GM21423 (cell line): ENCODE measurements around the gene KCNAB1.
"Not testable (repeated sequence)": the region's sequence is repeated elsewhere in the genome, so short reads cannot be mapped to it uniquely, and the experiment has no call there.

Source experiments
- ATAC-seq: cut with Tn5 transposase; IDR thresholded peaks from one replicate; pipeline ENCODE4 v1.9.1; 2021; ENCODE audit warnings: mild to moderate bottlenecking, moderate library complexity; ENCODE audit not compliant: unreplicated experiment

Gene KCNAB1

GRCh38 chr3:156120528-156121251, at the start of gene KCNAB1:
Gene KCNAB1, plus strand, starts transcription at chr3:156120578.
- ATAC-seq, result no peak

GRCh38 chr3:156071031-156071430, 49.3 kb upstream of the KCNAB1 start:
- ATAC-seq, result no peak

GRCh38 chr3:156072950-156073657, 47.3 kb upstream of the KCNAB1 start:
- not testable (repeated sequence) for ATAC-seq

- no peak for ATAC-seq
Observed at GRCh38 chr3:156090126-156090525, 30.3 kb upstream of the KCNAB1 start.

GRCh38 chr3:156093964-156094363, 26.4 kb upstream of the KCNAB1 start:
- ATAC-seq, result no peak

- ATAC-seq, result no peak
Observed at GRCh38 chr3:156094391-156094790, 26.0 kb upstream of the KCNAB1 start.

GRCh38 chr3:156095652-156096051, 24.7 kb upstream of the KCNAB1 start:
- not testable (repeated sequence) for ATAC-seq

GRCh38 chr3:156098437-156099035, 21.8 kb upstream of the KCNAB1 start:
- ATAC-seq, result peak; percentile 73

GRCh38 chr3:156099348-156099747, 21.0 kb upstream of the KCNAB1 start:
- not testable (repeated sequence) for ATAC-seq

- not testable (repeated sequence) for ATAC-seq
Observed at GRCh38 chr3:156099984-156100383, 20.4 kb upstream of the KCNAB1 start.

GRCh38 chr3:156102267-156102931, 18.0 kb upstream of the KCNAB1 start:
- ATAC-seq, result no peak

- ATAC-seq, result no peak
Observed at GRCh38 chr3:156106721-156107373, 13.5 kb upstream of the KCNAB1 start.

GRCh38 chr3:156107504-156107903, 12.9 kb upstream of the KCNAB1 start:
- no peak for ATAC-seq

GRCh38 chr3:156108616-156109015, 11.8 kb upstream of the KCNAB1 start:
- ATAC-seq, result no peak

- ATAC-seq, result no peak
Observed at GRCh38 chr3:156109989-156110388, 10.4 kb upstream of the KCNAB1 start.

- no peak for ATAC-seq
Observed at GRCh38 chr3:156126467-156126866, 6.1 kb downstream of the KCNAB1 start.

GRCh38 chr3:156131241-156131640, 10.9 kb downstream of the KCNAB1 start:
- ATAC-seq, result no peak

GRCh38 chr3:156131799-156132198, 11.4 kb downstream of the KCNAB1 start:
- no peak for ATAC-seq

GRCh38 chr3:156132313-156132712, 11.9 kb downstream of the KCNAB1 start:
- ATAC-seq, result no peak

- no peak for ATAC-seq
Observed at GRCh38 chr3:156133076-156133475, 12.7 kb downstream of the KCNAB1 start.
